ENCODE measurements around the gene MTX1. TPM values are rescaled to one million over a fixed set of nuclear protein-coding genes. Genes with fewer than 3 reads are reported as not detected.
"Not testable (repeated sequence)": the region's sequence is repeated elsewhere in the genome, so short reads cannot be mapped to it uniquely, and the experiment has no call there.

The MTX1 gene
- 39.9 TPM for polyA plus RNA-seq (2013, experiment 1 of 2)
- 41.0 TPM for polyA plus RNA-seq (2013, experiment 2 of 2)

GRCh38 chr1:155208541-155209311 is at the start of gene MTX1:
MTX1 (plus strand) TSS chr1:155208695; CDS start chr1:155208805, 110 bp downstream.
- no peaks in the 10 kb centered on the region for H3K9me3 ChIP-seq (ENCODE audit: insufficient read depth, low read depth, low read length)
- peak within 1 kb of the TSS; percentile 99 for H3K27ac ChIP-seq (ENCODE audit: low read depth, low read length)
- WGBS, result under 1% methylated on average over 64 of the region's 64 CpGs
- H3K4me1 ChIP-seq (ENCODE audit: insufficient read depth, low read length), result peaks cover 18% of the 10 kb centered on the region; the same call in 1 of the 2 replicates
- H3K27me3 ChIP-seq (ENCODE audit: insufficient read depth, low read length), result no peaks in the 10 kb centered on the region
- peak within 1 kb of the TSS; percentile 97 for H3K9ac ChIP-seq (ENCODE audit: low read depth, low read length)
- H3K4me3 ChIP-seq (ENCODE audit: low read length), result peak within 1 kb of the TSS; percentile 99
- H3K36me3 ChIP-seq (ENCODE audit: insufficient read depth, low read length), result peaks cover 15% of the 10 kb centered on the region

GRCh38 chr1:155158991-155159390 is 49.5 kb upstream of the MTX1 start:
- 88% methylated on average over 1 of the region's 1 CpG for WGBS
- Histone ChIP-seq H3K9ac (ENCODE audit: low read depth, low read length) (no peak overlapping the region), H3K4me3 (ENCODE audit: low read length) (no peak overlapping the region), H3K9me3 (ENCODE audit: insufficient read depth, low read depth, low read length) (no peaks in the 10 kb centered on the region), H3K4me1 (ENCODE audit: insufficient read depth, low read length) (no peaks in the 10 kb centered on the region), H3K27me3 (ENCODE audit: insufficient read depth, low read length) (no peaks in the 10 kb centered on the region), H3K27ac (ENCODE audit: low read depth, low read length) (no peak overlapping the region), H3K36me3 (ENCODE audit: insufficient read depth, low read length) (no peaks in the 10 kb centered on the region)

GRCh38 chr1:155160128-155160527 is 48.4 kb upstream of the MTX1 start:
- H3K36me3 ChIP-seq (ENCODE audit: insufficient read depth, low read length), result no peaks in the 10 kb centered on the region
- H3K27ac ChIP-seq (ENCODE audit: low read depth, low read length), result no peak overlapping the region
- H3K9me3 ChIP-seq (ENCODE audit: insufficient read depth, low read depth, low read length), result no peaks in the 10 kb centered on the region
- no peak overlapping the region for H3K9ac ChIP-seq (ENCODE audit: low read depth, low read length)
- no peaks in the 10 kb centered on the region for H3K4me1 ChIP-seq (ENCODE audit: insufficient read depth, low read length)
- WGBS, result 90% methylated on average over 8 of the region's 8 CpGs
- no peaks in the 10 kb centered on the region for H3K27me3 ChIP-seq (ENCODE audit: insufficient read depth, low read length)
- no peak overlapping the region for H3K4me3 ChIP-seq (ENCODE audit: low read length)

GRCh38 chr1:155162631-155163030 is 45.9 kb upstream of the MTX1 start:
- not testable (repeated sequence) for H3K27me3 ChIP-seq (ENCODE audit: insufficient read depth, low read length); H3K9me3 ChIP-seq (ENCODE audit: insufficient read depth, low read depth, low read length); H3K4me3 ChIP-seq (ENCODE audit: low read length); H3K4me1 ChIP-seq (ENCODE audit: insufficient read depth, low read length); H3K36me3 ChIP-seq (ENCODE audit: insufficient read depth, low read length); H3K27ac ChIP-seq (ENCODE audit: low read depth, low read length); H3K9ac ChIP-seq (ENCODE audit: low read depth, low read length)
- WGBS, result 98% methylated on average over 6 of the region's 6 CpGs

GRCh38 chr1:155163785-155164184 is 44.7 kb upstream of the MTX1 start:
- H3K9me3 ChIP-seq (ENCODE audit: insufficient read depth, low read depth, low read length); H3K36me3 ChIP-seq (ENCODE audit: insufficient read depth, low read length); H3K27me3 ChIP-seq (ENCODE audit: insufficient read depth, low read length); H3K4me1 ChIP-seq (ENCODE audit: insufficient read depth, low read length); H3K4me3 ChIP-seq (ENCODE audit: low read length); H3K27ac ChIP-seq (ENCODE audit: low read depth, low read length); H3K9ac ChIP-seq (ENCODE audit: low read depth, low read length): not testable (repeated sequence)
- WGBS, result 92% methylated on average over 4 of the region's 4 CpGs

GRCh38 chr1:155164625-155165024 is 43.9 kb upstream of the MTX1 start:
- not testable (repeated sequence) for H3K9me3 ChIP-seq (ENCODE audit: insufficient read depth, low read depth, low read length); H3K4me3 ChIP-seq (ENCODE audit: low read length); H3K27me3 ChIP-seq (ENCODE audit: insufficient read depth, low read length); H3K27ac ChIP-seq (ENCODE audit: low read depth, low read length); H3K4me1 ChIP-seq (ENCODE audit: insufficient read depth, low read length); H3K9ac ChIP-seq (ENCODE audit: low read depth, low read length); H3K36me3 ChIP-seq (ENCODE audit: insufficient read depth, low read length)
- WGBS, result 96% methylated on average over 11 of the region's 11 CpGs

- H3K9ac ChIP-seq (ENCODE audit: low read depth, low read length), result no peak overlapping the region
These were observed 42.4 kb upstream of the MTX1 start for GRCh38 chr1:155166051-155166470.

GRCh38 chr1:155166471-155167165 is 41.9 kb upstream of the MTX1 start:
- no peak overlapping the region for H3K27ac ChIP-seq (ENCODE audit: low read depth, low read length)
- H3K27me3 ChIP-seq (ENCODE audit: insufficient read depth, low read length), result no peaks in the 10 kb centered on the region
- peak overlapping the region; percentile 39 for H3K4me3 ChIP-seq (ENCODE audit: low read length)
- H3K9ac ChIP-seq (ENCODE audit: low read depth, low read length), result peak overlapping the region; percentile 14; the same call in 1 of the 2 replicates
- H3K4me1 ChIP-seq (ENCODE audit: insufficient read depth, low read length), result peaks cover 8% of the 10 kb centered on the region; the same call in 1 of the 2 replicates
- H3K36me3 ChIP-seq (ENCODE audit: insufficient read depth, low read length), result peaks cover 18% of the 10 kb centered on the region
- 69% methylated on average over 27 of the region's 27 CpGs for WGBS
- H3K9me3 ChIP-seq (ENCODE audit: insufficient read depth, low read depth, low read length), result no peaks in the 10 kb centered on the region

More at GRCh38 chr1:155166051-155166470, 42.4 kb upstream of the MTX1 start:
- Histone ChIP-seq H3K27me3 (ENCODE audit: insufficient read depth, low read length) (no peaks in the 10 kb centered on the region), H3K36me3 (ENCODE audit: insufficient read depth, low read length) (peaks cover 18% of the 10 kb centered on the region), H3K4me1 (ENCODE audit: insufficient read depth, low read length) (peaks cover 8% of the 10 kb centered on the region; the same call in 1 of the 2 replicates), H3K27ac (ENCODE audit: low read depth, low read length) (no peak overlapping the region), H3K9me3 (ENCODE audit: insufficient read depth, low read depth, low read length) (no peaks in the 10 kb centered on the region), H3K4me3 (ENCODE audit: low read length) (peak overlapping the region; percentile 26; the same call in 1 of the 2 replicates)
- WGBS, result 69% methylated on average over 8 of the region's 8 CpGs

- WGBS, result 15% methylated on average over 26 of the region's 28 CpGs
- peak overlapping the region; percentile 14; the same call in 1 of the 2 replicates for H3K9ac ChIP-seq (ENCODE audit: low read depth, low read length)
These were observed 41.1 kb upstream of the MTX1 start for GRCh38 chr1:155167166-155168104.

GRCh38 chr1:155168105-155168445 is 40.4 kb upstream of the MTX1 start:
- not testable (repeated sequence) for H3K9me3 ChIP-seq (ENCODE audit: insufficient read depth, low read depth, low read length); H3K9ac ChIP-seq (ENCODE audit: low read depth, low read length); H3K4me3 ChIP-seq (ENCODE audit: low read length); H3K27me3 ChIP-seq (ENCODE audit: insufficient read depth, low read length); H3K27ac ChIP-seq (ENCODE audit: low read depth, low read length)
- 58% methylated on average over 4 of the region's 4 CpGs for WGBS
- H3K36me3 ChIP-seq (ENCODE audit: insufficient read depth, low read length), result peaks cover 18% of the 10 kb centered on the region
- peaks cover 14% of the 10 kb centered on the region for H3K4me1 ChIP-seq (ENCODE audit: insufficient read depth, low read length)

More at GRCh38 chr1:155167166-155168104, 41.1 kb upstream of the MTX1 start:
- peaks cover 18% of the 10 kb centered on the region for H3K36me3 ChIP-seq (ENCODE audit: insufficient read depth, low read length)
- no peaks in the 10 kb centered on the region for H3K27me3 ChIP-seq (ENCODE audit: insufficient read depth, low read length)
- peaks cover 14% of the 10 kb centered on the region for H3K4me1 ChIP-seq (ENCODE audit: insufficient read depth, low read length)
- no peak overlapping the region for H3K27ac ChIP-seq (ENCODE audit: low read depth, low read length)
- H3K9me3 ChIP-seq (ENCODE audit: insufficient read depth, low read depth, low read length), result no peaks in the 10 kb centered on the region
- peak overlapping the region; percentile 56 for H3K4me3 ChIP-seq (ENCODE audit: low read length)
